NAMALWA (cell line): ENCODE data around the gene MEIOB.
"Not testable (repeated sequence)": the region's sequence is repeated elsewhere in the genome, so short reads cannot be mapped to it uniquely, and the experiment has no call there.

Source experiments
- DNase-seq: peaks from one replicate; pipeline ENCODE4 v3.0.0-alpha.2; 2015; ENCODE audit warnings: low spot score

Gene MEIOB, protein sequence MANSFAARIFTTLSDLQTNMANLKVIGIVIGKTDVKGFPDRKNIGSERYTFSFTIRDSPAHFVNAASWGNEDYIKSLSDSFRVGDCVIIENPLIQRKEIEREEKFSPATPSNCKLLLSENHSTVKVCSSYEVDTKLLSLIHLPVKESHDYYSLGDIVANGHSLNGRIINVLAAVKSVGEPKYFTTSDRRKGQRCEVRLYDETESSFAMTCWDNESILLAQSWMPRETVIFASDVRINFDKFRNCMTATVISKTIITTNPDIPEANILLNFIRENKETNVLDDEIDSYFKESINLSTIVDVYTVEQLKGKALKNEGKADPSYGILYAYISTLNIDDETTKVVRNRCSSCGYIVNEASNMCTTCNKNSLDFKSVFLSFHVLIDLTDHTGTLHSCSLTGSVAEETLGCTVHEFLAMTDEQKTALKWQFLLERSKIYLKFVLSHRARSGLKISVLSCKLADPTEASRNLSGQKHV

GRCh38 chr16:1871974-1872635, at the start of gene MEIOB:
Gene MEIOB (minus strand): TSS chr16:1872164. CDS start chr16:1868175, 3,989 bp downstream.
- no peak for DNase-seq

DNA sequence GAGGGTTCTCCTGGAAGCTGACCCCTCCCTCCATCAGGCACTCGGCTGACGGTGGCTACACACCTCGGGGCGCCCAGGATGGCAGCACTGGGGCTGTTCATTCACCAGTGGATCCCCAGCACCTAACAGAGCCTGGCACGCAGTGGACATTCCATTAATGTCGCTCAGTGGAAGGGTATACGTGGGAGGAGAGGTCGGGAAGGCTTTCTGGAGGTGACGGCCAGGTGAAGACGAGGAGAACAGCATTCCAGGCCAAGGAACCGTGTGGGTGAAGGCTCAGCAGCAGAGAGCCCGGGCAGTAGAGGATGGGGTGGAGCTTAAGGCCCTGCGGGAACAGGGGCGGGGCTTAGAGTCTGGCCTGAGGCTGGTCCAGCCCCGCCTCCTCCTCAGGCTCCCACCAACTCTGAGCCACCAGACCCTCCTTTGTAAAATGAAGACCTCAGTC, 48.8 kb upstream of the MEIOB start:
- DNase-seq, result peak; percentile 76

DNA sequence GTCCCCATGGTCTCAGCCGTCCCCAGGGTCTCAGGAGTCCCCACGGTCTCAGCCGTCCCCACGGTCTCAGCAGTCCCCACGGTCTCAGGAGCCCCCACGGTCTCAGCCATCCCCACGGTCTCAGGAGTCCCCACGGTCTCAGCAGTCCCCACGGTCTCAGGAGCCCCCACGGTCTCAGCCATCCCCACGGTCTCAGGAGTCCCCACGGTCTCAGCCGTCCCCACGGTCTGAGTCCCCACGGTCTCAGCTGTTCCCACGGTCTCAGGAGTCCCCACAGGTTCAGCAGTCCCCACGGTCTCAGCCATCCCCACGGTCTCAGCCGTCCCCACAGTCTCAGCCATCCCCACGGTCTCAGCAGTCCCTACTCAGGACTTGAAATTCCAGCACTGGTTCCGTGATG, 48.2 kb upstream of the MEIOB start:
- DNase-seq, result not testable (repeated sequence)

DNA sequence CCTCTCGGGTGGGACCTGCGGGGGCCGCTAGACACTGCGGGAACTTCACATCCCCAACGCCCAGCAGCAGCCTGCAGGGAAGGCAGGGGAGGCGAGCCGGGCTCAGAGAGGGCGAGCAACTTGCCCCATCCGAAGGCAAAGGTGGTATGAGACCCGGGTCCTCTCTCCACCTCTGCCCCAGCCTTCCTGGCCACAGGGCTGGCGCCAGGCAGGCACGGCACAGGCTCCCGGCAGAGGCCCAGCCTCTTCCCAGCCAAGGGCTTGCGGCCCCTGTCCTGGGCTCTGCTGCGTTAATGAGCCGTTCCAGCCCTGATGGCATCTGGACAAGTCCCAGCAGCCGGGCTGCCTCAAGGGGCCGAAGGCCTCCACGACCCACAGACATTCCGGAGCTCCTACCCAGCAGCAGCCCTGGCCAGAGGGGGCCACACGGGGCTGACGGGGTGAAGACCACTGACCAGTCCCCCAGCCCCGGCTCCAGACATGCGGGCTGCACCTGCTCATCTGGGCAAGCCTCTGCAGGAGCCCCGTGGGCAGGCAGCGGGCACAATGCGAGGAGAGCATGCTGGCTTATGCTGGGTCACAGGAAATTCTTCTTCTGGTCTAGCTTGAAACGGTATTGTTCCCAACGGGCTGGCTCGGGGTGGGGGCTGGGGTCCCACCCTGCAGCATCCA, 47.5 kb upstream of the MEIOB start:
- no peak for DNase-seq

DNA sequence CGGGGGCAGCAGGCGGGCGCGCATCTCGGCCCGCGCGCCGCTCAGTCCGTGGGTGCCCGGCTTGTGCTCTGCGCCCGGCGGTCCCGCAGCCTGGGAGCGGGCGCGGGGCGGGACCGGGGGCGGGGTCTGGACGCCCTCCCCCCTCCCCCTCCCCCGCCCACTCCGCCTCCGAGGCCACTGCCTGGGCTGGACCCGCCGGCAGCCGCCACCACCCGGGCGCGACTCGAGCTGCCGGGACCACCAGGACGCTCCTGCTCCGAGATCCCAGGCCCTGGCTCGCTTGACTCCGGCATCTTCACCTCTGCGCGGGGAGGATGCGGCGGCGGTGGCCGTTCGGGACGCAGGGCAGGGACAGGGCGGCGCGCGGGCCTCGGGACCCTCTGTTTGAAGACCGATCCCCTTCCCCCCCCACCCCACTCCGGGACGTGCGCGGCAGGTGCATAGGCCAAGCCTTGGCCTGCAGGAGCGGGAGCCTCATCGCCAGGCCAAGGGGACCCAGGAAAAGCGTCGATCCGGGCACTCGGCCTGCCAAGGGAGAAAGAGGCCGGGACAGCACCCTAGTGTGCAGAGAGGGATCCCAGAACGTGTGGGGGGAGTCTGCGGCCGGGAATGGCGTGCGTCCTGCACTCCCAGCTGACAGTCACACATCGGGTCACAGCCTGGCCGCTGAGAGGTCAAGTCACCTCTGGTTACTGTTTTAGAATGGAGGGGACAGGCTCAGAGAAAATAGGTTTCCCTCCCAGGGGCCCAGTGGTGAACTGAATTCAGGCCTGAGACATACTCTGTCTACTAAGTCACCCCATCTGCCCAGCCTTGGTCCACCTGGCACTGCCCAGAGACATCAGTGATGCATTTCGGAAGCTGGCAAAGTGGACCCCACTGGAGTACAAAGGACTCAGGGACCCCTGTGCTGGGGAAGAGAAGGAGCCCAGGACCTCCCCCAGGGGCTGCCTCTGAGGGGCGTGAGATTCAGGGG, 46.7 kb upstream of the MEIOB start, which contains the start of gene HS3ST6:
HS3ST6 (minus strand) TSS at position 65 of the 976 bp plus-strand sequence. CDS start 92 bp downstream, outside the sequence.
- DNase-seq, result no peak

GRCh38 chr16:1917665-1918350, 45.8 kb upstream of the MEIOB start:
- DNase-seq, result no peak

DNA sequence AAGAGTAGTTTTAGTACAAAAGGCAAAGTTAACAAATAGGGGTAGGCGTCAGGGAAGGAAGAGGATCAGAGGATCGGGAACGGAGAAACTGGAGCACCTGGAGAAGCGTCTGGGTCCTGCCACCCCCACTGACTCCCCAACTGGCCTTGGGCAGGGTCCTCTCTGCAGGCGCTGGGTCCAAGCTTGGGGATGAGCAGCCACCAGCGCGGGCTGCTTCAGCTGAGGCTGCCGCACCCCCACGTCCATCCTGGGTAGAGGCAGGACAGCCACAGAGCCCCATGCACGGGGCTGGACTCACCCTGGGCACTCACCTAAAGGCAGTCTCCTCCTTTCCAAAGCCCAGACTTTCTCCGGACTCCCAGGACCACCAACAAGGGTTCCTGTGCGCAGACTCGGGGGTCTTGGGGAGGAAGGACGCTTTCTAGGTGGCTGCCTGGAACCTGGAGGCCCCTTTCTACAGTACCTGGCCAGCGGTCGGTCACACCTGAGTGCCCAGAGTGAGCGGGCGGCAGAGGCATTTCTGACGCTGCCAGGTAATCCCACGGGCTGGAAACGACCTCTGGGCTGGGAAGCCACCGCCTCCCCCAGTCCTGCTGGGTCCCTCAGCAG, 45.2 kb upstream of the MEIOB start:
- DNase-seq, result no peak

GRCh38 chr16:1916640-1916990, 44.7 kb upstream of the MEIOB start:
- no peak for DNase-seq

GRCh38 chr16:1915732-1916639, 44.0 kb upstream of the MEIOB start:
- DNase-seq, result no peak

GRCh38 chr16:1914988-1915387, 43.0 kb upstream of the MEIOB start:
- DNase-seq, result no peak

DNA sequence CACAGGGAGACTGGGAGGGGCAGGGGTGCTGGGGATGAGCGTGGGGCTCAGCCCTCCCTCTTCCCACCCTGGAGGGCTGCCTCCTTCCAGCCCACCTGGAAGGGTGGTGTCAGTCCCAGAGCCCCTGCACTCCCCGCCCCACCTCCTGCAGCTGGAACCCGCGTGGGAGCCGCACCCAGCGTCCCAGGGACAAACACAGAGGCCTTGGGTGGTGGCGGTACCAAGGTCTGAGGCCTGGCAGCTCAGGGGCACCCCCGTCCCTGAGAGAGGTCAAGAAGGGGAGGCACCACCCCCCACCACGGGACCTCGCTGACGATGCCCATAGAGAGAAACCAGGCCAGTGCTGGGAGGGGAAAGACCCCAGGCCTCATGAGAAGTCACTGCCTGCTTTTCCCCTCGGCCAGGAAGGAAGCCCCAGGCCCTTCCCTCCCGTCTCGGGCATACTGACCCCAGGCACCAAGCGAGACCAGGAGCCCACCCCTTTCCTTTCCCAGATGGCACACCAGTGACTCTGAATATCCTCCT, 42.2 kb upstream of the MEIOB start:
- no peak for DNase-seq

GRCh38 chr16:1913327-1914083, 41.5 kb upstream of the MEIOB start:
- DNase-seq, result no peak

DNA sequence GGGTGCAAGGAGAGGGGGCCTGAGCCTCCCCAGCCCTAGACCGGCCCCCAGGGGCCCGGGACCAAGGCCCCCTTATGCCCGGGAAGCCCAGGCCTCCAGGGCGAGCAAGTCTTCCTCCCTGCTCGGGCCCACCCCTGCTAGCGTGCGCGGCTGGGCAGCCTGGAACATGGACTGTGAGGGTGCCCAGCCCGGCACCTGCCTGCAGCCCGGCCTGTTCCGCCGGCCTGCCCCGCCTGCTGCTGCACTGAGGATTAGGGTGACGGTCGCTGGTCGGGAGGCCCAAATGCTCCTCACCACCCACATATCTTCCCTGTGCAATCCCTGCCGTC, 40.2 kb upstream of the MEIOB start:
- no peak for DNase-seq

GRCh38 chr16:1911467-1912214, 39.7 kb upstream of the MEIOB start:
- DNase-seq, result no peak

DNA sequence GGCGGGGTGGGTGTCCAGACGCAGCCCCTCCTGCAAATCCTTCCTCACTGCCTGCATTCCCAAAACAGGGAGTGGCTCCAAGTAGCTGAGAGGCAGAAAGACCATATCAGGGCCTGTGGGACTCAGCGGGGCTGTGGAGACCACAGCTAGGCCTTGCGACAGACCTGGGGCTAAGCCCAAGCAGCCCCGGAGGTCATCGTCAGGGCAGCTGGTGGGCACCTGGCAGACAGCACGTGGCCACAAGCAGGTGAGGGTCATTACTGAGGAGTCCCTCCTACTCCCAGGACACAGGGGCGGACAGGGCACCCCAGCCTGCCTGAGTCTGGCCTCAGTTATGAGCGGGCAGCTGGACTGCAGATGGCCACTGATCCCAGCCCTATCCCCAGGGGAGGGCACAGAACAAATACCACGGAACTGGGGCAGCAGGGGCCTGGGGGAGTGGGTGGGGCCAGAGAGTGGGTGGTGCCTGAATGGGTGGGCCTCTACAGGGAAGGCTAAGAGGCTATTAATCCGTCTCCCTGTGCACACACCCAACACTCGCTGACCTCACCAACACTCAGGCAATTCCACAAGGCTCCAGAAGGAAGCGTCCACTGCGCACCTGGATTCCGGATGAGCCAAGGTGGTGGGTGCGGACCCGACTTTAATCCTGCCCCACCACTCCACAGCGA, 37.7 kb upstream of the MEIOB start:
- DNase-seq, result no peak

DNA sequence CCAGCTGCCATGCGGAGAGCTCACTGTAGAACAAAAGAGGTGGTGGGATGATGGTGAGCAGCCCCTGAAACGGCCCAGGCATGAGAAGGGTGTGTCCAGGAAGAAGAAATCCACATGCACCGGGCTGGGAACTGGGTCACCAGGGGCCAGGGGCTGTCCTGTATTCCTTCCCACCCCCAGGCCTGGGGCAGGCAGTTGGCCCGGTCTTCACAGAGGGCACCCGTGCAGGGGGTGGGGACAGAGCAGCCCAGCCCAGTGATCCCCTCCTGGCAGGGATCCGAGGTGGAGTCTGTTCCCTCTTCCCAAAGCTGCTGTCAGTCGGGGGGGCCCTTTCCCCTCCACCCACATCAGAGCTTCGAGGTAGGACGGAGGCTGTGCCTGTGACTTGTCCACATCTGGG, 37.0 kb upstream of the MEIOB start:
- no peak for DNase-seq

GRCh38 chr16:1908184-1908583, 36.2 kb upstream of the MEIOB start:
- no peak for DNase-seq
